GM12878 (cell line): ENCODE data around the gene MED13L.

Source experiments
- CHD4 ChIP-seq: fragments of 200-600 bp; sonication (generic); IDR thresholded peaks from 2 replicates; pipeline ENCODE4 v1.6.1; 2016; ENCODE audit warnings: mild to moderate bottlenecking
- CTCF ChIP-seq, 3 experiments: IDR thresholded peaks in 2 of 3; conservative IDR thresholded peaks in 1 of 3; 2 replicates each; pipeline ENCODE4 v1.5.1; 2011; ENCODE audit warnings: low read depth in 3 of 3, low read length in 3 of 3, mild to moderate bottlenecking in 3 of 3, control low read depth in 2 of 3, moderate library complexity in 2 of 3, inconsistent platforms in 1 of 3, mixed read lengths in 1 of 3; ENCODE audit not compliant: control insufficient read depth in 2 of 3, insufficient read depth in 1 of 3; ENCODE audit errors: extremely low read depth in 1 of 3
- EP300 ChIP-seq, 2 experiments: fragments of 150-350 bp in 1 of 2; IDR thresholded peaks; 2 replicates each; pipeline ENCODE4 v1.6.1; 2011 to 2012; ENCODE audit warnings: low read depth in 2 of 2, low read length in 2 of 2, borderline replicate concordance in 1 of 2, improper control_type of control experiment in 1 of 2, inconsistent platforms in 1 of 2; ENCODE audit not compliant: control insufficient read depth in 1 of 2
- EZH2 ChIP-seq: IDR thresholded peaks from 2 replicates; pipeline ENCODE4 v1.6.1; 2012; ENCODE audit warnings: low read depth, mild to moderate bottlenecking, control low read depth, inconsistent platforms, low read length, borderline replicate concordance; ENCODE audit not compliant: control insufficient read depth
- SIX5 ChIP-seq: IDR thresholded peaks from 2 replicates; pipeline ENCODE4 v1.6.1; 2011; ENCODE audit warnings: mild to moderate bottlenecking, low read depth, low read length, moderate library complexity; ENCODE audit not compliant: severe bottlenecking
- SUPT20H ChIP-seq: IDR thresholded peaks from 2 replicates; pipeline ENCODE4 v1.6.1; 2011; ENCODE audit warnings: low read depth, mild to moderate bottlenecking, low read length, moderate library complexity, borderline replicate concordance; ENCODE audit not compliant: control insufficient read depth
- TARDBP ChIP-seq: IDR thresholded peaks from 2 replicates; pipeline ENCODE4 v1.6.1; 2016; ENCODE audit warnings: borderline replicate concordance

- no peak for TF ChIP-seq EP300 (IDR thresholded peaks at IDR 0.05; ENCODE audit: borderline replicate concordance in 1 of 2, control insufficient read depth in 1 of 2, low read depth in 2 of 2, low read length in 2 of 2)
- TF ChIP-seq CTCF (IDR thresholded peaks at IDR 0.05 in 2 of 3, conservative IDR thresholded peaks at IDR 0.05 in 1 of 3; ENCODE audit: control insufficient read depth in 2 of 3, extremely low read depth in 1 of 3, insufficient read depth in 1 of 3, low read depth in 3 of 3, low read length in 3 of 3) = no peak
- TF ChIP-seq CHD4 = no peak
- TF ChIP-seq EZH2 = no peak
- TF ChIP-seq TARDBP = no peak
- TF ChIP-seq SUPT20H = no peak
- TF ChIP-seq SIX5 = no peak
Measured at GRCh38 chr12:115912440-115912839, 365.1 kb downstream of the MED13L start.
